ENCODE data around the gene SYNM. TPM values are rescaled to one million over a fixed set of nuclear protein-coding genes. Genes with fewer than 3 reads are reported as not detected.

The SYNM gene
- total RNA-seq, 1 donor from 2014 or later, result 36.4 TPM

GRCh38 chr15:99105514-99106341 lies 848 bp downstream of the SYNM start:
- peak; percentile 88 for DNase-seq (ENCODE audit: low spot score)

DNA sequence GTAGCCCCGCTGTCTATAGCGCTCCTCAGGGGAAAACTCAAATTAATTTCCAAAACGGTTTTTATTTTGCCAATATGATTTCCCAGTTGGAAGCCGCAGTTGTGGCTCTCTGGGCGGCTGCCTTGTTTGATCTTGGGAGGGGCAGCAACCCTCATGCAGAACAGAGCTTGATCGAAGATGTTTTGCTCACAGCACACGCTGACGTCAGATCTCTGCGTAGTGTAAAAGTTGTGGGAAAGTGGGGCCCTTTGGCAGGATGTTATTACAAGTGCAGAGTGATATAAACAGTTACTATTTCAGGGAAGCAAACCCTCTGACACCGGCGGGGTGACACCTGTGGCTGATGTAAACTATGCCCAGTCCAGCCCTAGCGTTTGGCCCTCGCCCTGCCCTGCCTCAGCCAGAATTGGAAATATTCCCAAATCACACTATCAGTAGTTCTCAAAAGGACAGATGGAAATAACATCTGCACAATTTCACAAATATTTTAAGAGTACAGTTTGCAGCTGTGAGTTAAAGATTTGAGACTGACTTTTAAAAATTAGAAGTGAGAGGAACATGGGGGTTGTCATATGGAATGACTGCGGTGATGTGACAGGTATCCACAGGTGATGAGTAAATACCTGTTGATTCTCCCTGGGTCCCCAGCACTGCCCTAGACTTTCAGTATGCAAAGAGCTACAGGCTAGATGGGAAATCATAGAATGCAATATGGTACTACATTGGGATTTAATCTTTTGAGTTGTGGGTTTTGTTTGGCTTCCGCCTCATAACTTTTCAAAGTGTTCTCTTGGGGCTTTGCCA lies 1.7 kb downstream of the SYNM start:
- DNase-seq (ENCODE audit: low spot score), result peak; percentile 76

GRCh38 chr15:99108993-99109392 lies 4.1 kb downstream of the SYNM start:
- DNase-seq (ENCODE audit: low spot score), result no peak

GRCh38 chr15:99109555-99110021 lies 4.7 kb downstream of the SYNM start:
- no peak for DNase-seq (ENCODE audit: low spot score)

GRCh38 chr15:99110093-99110492 lies 5.2 kb downstream of the SYNM start:
- peak; percentile 18 for DNase-seq (ENCODE audit: low spot score)

- no peak for DNase-seq (ENCODE audit: low spot score)
Measured at GRCh38 chr15:99110581-99111320, 5.9 kb downstream of the SYNM start.

DNA sequence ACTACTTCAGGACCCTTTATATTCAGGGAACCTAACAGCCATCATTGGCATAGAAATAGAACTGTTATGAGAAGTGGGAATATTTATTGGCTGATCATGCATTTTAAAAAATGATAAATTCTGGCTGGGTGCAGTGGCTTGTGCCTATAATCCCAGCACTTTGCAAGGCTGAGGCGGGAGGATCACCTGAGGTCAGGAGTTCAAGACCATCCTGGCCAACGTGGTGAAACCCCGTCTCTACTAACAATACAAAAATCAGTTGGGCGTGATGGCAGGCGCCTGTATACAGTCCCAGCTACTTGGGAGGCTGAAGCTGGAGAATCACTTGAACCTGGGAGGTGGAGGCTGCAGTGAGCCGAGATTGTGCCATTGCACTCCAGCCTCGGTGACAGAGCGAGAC lies 6.8 kb downstream of the SYNM start:
- peak; percentile 35 for DNase-seq (ENCODE audit: low spot score)

- peak; percentile 67 for DNase-seq (ENCODE audit: low spot score)
Measured at GRCh38 chr15:99113547-99114271, 8.8 kb downstream of the SYNM start.

DNA sequence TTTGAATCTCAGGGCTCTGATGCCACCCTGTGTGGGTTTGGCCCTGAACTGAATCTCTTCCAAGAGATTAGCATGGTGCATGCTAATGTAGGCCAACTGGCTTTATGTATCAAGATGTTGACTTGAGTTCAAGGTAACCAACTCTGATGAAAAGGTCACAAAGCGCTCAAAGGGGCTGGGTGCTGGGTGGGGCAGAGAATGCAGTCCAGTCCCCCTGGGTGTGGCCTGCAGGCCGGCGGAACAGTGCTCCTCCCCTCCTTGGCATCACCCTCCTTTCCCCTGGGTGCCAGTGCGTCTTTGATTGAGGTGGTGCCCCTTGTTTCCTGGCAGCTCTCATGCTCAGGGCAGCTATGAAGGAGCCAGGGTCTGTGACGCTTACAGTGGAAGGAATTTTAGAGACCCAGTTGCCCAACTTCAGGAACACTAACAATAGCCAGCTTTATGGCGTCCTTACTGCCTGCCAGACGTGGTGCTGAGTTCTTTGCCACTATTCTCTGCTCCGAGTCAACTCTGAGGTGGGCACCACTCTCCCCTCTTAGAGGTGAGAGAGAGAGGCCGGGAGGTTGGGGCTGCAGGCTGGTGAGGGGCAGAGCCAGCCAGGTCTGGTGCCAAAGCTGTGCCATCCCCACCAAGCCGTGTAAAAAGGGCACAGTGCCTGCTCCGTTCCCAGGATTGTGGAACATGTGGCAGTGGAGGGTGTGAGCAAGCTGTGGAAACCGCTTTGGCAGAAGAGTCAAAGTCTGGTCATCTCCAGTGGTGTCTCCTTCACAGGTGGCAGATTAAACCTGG lies 9.8 kb downstream of the SYNM start:
- peak; percentile 83 for DNase-seq (ENCODE audit: low spot score)

GRCh38 chr15:99115300-99116215 lies 10.7 kb downstream of the SYNM start:
- peak; percentile 83 for DNase-seq (ENCODE audit: low spot score)

- DNase-seq (ENCODE audit: low spot score), result peak; percentile 49
Measured at GRCh38 chr15:99117111-99117510, 12.2 kb downstream of the SYNM start.

DNA sequence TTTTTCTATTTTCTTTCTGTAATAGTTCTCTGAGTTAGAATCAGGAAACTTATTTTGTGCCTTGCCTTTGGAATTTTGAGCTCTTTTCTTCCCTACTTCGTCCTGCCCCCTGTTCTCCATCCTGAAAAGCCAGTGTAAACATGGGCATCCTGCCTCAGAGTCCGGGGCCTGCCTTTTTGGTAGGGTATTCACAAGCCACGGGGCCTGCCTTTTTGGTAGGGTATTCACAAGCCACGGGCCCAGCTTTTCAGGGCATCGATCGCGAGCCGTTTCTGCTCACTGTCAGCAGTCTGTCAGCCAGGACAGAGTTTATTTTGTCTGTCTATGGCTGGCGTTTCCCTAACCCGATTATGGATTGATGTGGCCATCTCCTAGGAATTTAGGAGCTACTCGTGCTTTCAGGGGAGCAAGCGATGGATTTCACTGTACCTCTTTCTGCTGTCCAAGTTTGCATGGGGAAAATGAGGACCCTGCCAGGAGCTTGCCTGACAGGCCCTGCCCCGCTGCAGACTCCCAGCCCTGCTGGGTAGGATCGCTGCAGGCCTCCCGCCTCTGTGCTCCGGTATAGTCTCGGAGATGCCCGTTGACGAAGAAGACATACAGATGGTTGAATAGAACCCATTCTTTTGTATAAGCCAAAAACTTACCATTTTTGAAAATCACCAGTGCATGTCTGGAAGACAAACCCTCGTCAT lies 12.8 kb downstream of the SYNM start:
- DNase-seq (ENCODE audit: low spot score), result peak; percentile 60

DNA sequence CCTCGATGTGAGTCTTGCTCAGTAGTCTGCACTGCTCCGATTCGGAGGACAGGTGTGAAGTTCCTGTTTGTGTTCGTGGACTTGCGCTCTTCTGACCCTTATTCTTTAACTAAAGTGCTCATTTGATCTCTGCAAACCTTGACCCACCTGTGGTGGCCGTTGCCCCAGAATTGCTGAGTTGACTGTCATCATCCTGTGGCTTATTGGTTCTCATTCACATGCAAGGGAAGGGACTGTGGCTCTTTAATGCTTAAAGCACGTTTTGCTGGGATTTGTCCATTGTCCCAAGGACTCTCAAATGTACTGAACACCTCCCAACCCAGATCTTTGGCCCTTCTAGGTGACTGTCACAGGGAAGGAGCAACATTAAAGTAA lies 13.4 kb downstream of the SYNM start:
- no peak for DNase-seq (ENCODE audit: low spot score)

DNA sequence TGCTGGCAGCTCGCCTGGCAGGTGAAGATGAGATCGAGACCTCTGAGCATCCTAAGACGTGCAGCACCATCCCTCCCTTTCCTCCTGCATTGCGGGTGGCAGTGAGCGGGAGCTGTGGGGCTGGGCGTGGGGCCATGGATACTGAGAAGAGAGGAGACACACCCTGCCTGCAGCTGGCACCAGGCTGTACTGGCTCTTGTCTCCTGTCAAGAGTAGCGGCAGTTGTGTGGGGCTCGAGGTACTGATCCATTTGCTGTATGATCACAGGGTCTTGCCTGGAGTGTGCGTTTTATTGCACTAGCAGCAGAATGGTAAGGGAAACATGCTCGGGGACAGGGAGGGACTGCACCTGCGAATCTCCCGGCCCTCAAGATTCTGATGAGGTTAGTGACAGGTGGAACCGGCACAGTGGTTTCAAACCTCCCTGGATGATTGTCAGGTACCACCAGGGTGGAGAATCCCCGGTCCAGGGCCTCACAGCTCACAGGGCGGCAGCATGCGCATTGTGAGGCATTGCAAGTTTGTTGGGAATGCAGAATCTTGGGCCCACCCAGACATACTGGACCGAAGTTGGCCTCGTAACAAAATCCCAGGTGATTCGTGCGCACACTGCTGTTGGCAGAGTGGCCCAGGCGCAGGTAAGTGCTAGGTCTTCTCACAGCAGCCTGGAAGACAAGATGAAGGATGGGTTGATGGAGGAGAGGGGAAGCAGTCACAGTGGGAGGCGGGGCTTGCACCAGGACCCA lies 14.1 kb downstream of the SYNM start:
- no peak for DNase-seq (ENCODE audit: low spot score)

- no peak for DNase-seq (ENCODE audit: low spot score)
Measured at GRCh38 chr15:99120050-99120777, 15.3 kb downstream of the SYNM start.

DNA sequence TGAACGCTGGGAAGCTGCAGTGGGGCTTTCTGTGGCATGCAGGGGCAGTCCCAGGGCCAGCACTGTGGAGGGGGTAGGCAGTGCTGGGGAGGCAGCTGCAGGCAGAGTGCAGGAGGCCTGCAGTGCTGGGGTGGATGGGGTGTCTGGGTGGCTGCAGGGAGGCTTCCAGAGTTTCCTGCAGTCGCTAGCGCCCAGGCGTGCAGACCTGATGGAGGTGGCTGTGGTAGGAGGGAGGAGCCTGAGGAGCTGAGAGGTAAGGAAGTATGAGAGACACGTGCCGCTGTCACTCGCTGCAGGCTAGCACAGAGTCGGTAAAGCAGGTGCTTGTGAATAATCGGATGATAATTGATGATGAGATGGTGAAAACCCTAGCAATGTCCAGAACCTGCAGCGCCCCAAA lies 16.3 kb downstream of the SYNM start:
- no peak for DNase-seq (ENCODE audit: low spot score)
